Activated B cell treated with CpG ODN at 0.5 μM for 24 hours (primary cell): ENCODE measurements around the gene FZR1. TPM values are rescaled to one million over a fixed set of nuclear protein-coding genes. Genes with fewer than 3 reads are reported as not detected.
A peak's percentile ranks its signal among the peaks of the same experiment; 100 is the strongest.

Experiments used
- ATAC-seq: fragments of 200-7000 bp; cut with Tn5 transposase; one replicate; pipeline ENCODE4 v1.10.0; 2021; ENCODE audit warnings: low read depth, mild to moderate bottlenecking, moderate library complexity
- CTCF ChIA-PET: fragments of 350-600 bp; sonication (Branson Sonifier 250); formaldehyde crosslinking; loops from one replicate; lab custom pipeline; 2021; ENCODE audit warnings: antibody characterized with exemption; lab: Charles Lee
- POLR2A ChIA-PET: fragments of 350-600 bp; sonication (Branson Sonifier 250); formaldehyde crosslinking; loops from one replicate; lab custom pipeline; 2021; ENCODE audit warnings: antibody characterized with exemption; lab: Charles Lee
- DNase-seq: peaks from one replicate; pipeline ENCODE4 v3.0.0; 2022
- H3K27ac Mint-ChIP-seq: one replicate; pipeline ENCODE4 v1.8.0; 2020; ENCODE audit warnings: mixed read lengths
- H3K27me3 Mint-ChIP-seq: one replicate; pipeline ENCODE4 v1.8.0; 2021; ENCODE audit warnings: mixed read lengths
- H3K36me3 Mint-ChIP-seq: one replicate; pipeline ENCODE4 v1.8.0; 2021; ENCODE audit warnings: low read depth, mixed read lengths
- H3K4me1 Mint-ChIP-seq: one replicate; pipeline ENCODE4 v1.8.0; 2021; ENCODE audit warnings: mixed read lengths
- H3K4me3 Mint-ChIP-seq: one replicate; pipeline ENCODE4 v1.8.0; 2020; ENCODE audit warnings: mild to moderate bottlenecking, mixed read lengths
- H3K9me3 Mint-ChIP-seq: one replicate; pipeline ENCODE4 v1.8.0; 2020; ENCODE audit warnings: mixed read lengths
- CTCF ChIP-seq: fragments of 200-600 bp; IDR thresholded peaks from one replicate; pipeline ENCODE4 v1.8.0; 2022; ENCODE audit warnings: antibody characterized with exemption, mild to moderate bottlenecking
- intact Hi-C: fragments of 100-400 bp; cut with micrococcal nuclease; formaldehyde crosslinking; loops from one replicate; pipeline ENCODE4 v1.15.1; 2024
- total RNA-seq: library from RNA; stranded (reverse); gene quantifications from 2 replicates; pipeline ENCODE4 v1.2.3, GENCODE V29; 2022

Gene FZR1
- total RNA-seq, 1 donor from 2014 or later: 66.0 TPM

GRCh38 chr19:3543150-3544057 lies 37.3 kb downstream of the FZR1 start:
- no peaks in the 10 kb centered on the region for H3K9me3 Mint-ChIP-seq
- no peak overlapping the region for H3K4me3 Mint-ChIP-seq
- ChIA-PET POLR2A (interaction anchor here (1.9 kb wide), 1 partner anchor 14 kb away, joined by 13 read pairs; the partner anchor contains the start of gene MFSD12), CTCF (interaction anchor here (4.3 kb wide), 1 partner anchor 13 kb away, joined by 37 read pairs; the partner anchor contains the start of gene MFSD12)
- H3K27me3 Mint-ChIP-seq: no peaks in the 10 kb centered on the region
- no peak for TF ChIP-seq CTCF
- ATAC-seq (no peak), DNase-seq (no peak)
- intact Hi-C loops: loop anchor here (2.0 kb wide), 1 partner anchor 15 kb away; no protein-coding TSS in a partner anchor
- no peak overlapping the region for H3K27ac Mint-ChIP-seq
- H3K36me3 Mint-ChIP-seq: peaks cover 29% of the 10 kb centered on the region
- peaks cover 7% of the 10 kb centered on the region for H3K4me1 Mint-ChIP-seq

- Mint-ChIP-seq H3K27me3 (no peaks in the 10 kb centered on the region), H3K36me3 (peaks cover 29% of the 10 kb centered on the region), H3K4me3 (no peak overlapping the region), H3K27ac (no peak overlapping the region), H3K9me3 (no peaks in the 10 kb centered on the region), H3K4me1 (peaks cover 7% of the 10 kb centered on the region)
- intact Hi-C loops: loop anchor here (2.0 kb wide), 1 partner anchor 15 kb away; no protein-coding TSS in a partner anchor
- no peak for TF ChIP-seq CTCF
- ChIA-PET POLR2A (interaction anchor here (1.9 kb wide), 1 partner anchor 13 kb away, joined by 13 read pairs; the partner anchor contains the start of gene MFSD12), CTCF (interaction anchor here (2.2 to 4.3 kb wide), 3 partner anchors 12 to 74 kb away, joined by 9 to 37 read pairs (median 15); partner anchors contain the start of genes GIPC3 and MFSD12)
- DNase-seq (no peak), ATAC-seq (no peak)
Measured at GRCh38 chr19:3544058-3544376, 37.9 kb downstream of the FZR1 start.

GRCh38 chr19:3544742-3545668 lies 38.9 kb downstream of the FZR1 start:
- TF ChIP-seq CTCF: peak; percentile 30
- ChIA-PET CTCF (interaction anchor here (1.0 to 4.3 kb wide), 10 partner anchors 11 to 240 kb away, joined by 3 to 37 read pairs (median 6); partner anchors contain the start of genes GIPC3 and MFSD12), POLR2A (interaction anchor here (1.3 to 1.9 kb wide), 2 partner anchors 9 to 12 kb away, joined by 4 to 13 read pairs; partner anchors contain the start of gene MFSD12)
- DNase-seq (peak; percentile 84), ATAC-seq (peak; percentile 80)
- Mint-ChIP-seq H3K4me3 (no peak overlapping the region), H3K4me1 (peaks cover 7% of the 10 kb centered on the region), H3K9me3 (no peaks in the 10 kb centered on the region), H3K36me3 (peaks cover 28% of the 10 kb centered on the region), H3K27me3 (no peaks in the 10 kb centered on the region), H3K27ac (no peak overlapping the region)
- intact Hi-C loops: loop anchor here (1.0 to 2.0 kb wide), 3 partner anchors 14 to 161 kb away; no protein-coding TSS in a partner anchor

DNA sequence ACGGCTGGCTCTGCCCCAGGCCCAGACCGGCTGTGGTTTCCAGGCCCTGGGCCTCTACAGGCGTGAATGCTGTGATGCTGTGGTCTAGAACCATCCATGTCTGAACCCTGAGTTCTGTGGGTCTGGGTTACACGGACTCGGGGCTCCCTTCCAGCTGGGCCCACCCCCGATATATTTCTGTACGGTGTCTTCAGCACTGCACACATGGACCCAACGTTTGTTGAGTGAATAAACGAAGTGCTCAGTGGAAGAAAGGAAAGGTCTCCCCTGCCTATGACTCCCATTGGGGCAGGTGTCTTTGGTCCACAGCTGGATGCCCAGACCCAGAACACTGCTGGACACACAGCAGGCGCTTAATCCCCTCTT lies 39.5 kb downstream of the FZR1 start:
- peaks cover 27% of the 10 kb centered on the region for H3K36me3 Mint-ChIP-seq
- H3K4me1 Mint-ChIP-seq: peaks cover 7% of the 10 kb centered on the region
- no peaks in the 10 kb centered on the region for H3K9me3 Mint-ChIP-seq
- no peak for TF ChIP-seq CTCF
- no peak overlapping the region for H3K4me3 Mint-ChIP-seq
- ChIA-PET POLR2A (interaction anchor here (1.3 to 1.9 kb wide), 2 partner anchors 8 to 11 kb away, joined by 4 to 13 read pairs; partner anchors contain the start of gene MFSD12), CTCF (interaction anchor here (1.2 to 4.3 kb wide), 9 partner anchors 11 to 160 kb away, joined by 3 to 37 read pairs (median 6); partner anchors contain the start of genes GIPC3 and MFSD12)
- H3K27ac Mint-ChIP-seq: peak overlapping the region; percentile 19
- ATAC-seq: no peak
- no peaks in the 10 kb centered on the region for H3K27me3 Mint-ChIP-seq
- intact Hi-C loops: loop anchor here (1.0 to 2.0 kb wide), 3 partner anchors 13 to 161 kb away; no protein-coding TSS in a partner anchor
- DNase-seq: no peak
